ENCODE results near the gene TAC4.
A peak's percentile ranks its signal among the peaks of the same experiment; 100 is the strongest.

TAC4 gene

GRCh38 chr17:49788478-49789242, 59.2 kb downstream of the TAC4 start, which contains the start of gene KAT7:
TSS of gene KAT7 (plus strand) at chr17:49788681. CDS start at chr17:49788835, 154 bp downstream.
- Histone ChIP-seq H4K20me1 (ENCODE audit: control insufficient read depth, insufficient read depth, low read depth, low read length) (peaks cover 17% of the 10 kb centered on the region), H3K27ac (ENCODE audit: low read depth, low read length) (peak within 1 kb of the TSS; percentile 82), H3K9me2 (replicated peaks; ENCODE audit: control insufficient read depth, low read length) (no peaks in the 10 kb centered on the region), H3K4me1 (ENCODE audit: control insufficient read depth, low read length) (peaks cover 23% of the 10 kb centered on the region), H3K9me3 (ENCODE audit: control insufficient read depth, insufficient read depth, low read length) (no peaks in the 10 kb centered on the region), H3K4me3 (ENCODE audit: low read length) (peak within 1 kb of the TSS; percentile 93), H3F3A (ENCODE audit: control insufficient read depth, insufficient read depth) (no peaks in the 10 kb centered on the region), H3K36me3 (ENCODE audit: control insufficient read depth, low read length) (peaks cover 46% of the 10 kb centered on the region), H3K79me2 (ENCODE audit: control insufficient read depth, low read length) (peaks cover 50% of the 10 kb centered on the region), H3K4me2 (ENCODE audit: low read length) (peak within 1 kb of the TSS; percentile 79), H3K27me3 (ENCODE audit: control insufficient read depth, low read length) (no peaks in the 10 kb centered on the region)
- no peak for TF ChIP-seq CTCF (IDR thresholded peaks at IDR 0.05; ENCODE audit: low read depth, low read length, poor library complexity, severe bottlenecking)
- TF ChIP-seq EZH2phosphoT487 (IDR thresholded peaks at IDR 0.05; ENCODE audit: borderline replicate concordance, low read length) = no peak
